H9 (cell line): ENCODE measurements around the gene TBC1D30. TPM values are rescaled to one million over a fixed set of nuclear protein-coding genes. Genes with fewer than 3 reads are reported as not detected.
A peak's percentile ranks its signal among the peaks of the same experiment; 100 is the strongest.
"Not testable (repeated sequence)": the region's sequence is repeated elsewhere in the genome, so short reads cannot be mapped to it uniquely, and the experiment has no call there.

Experiments
- DNase-seq: peaks from one replicate; pipeline ENCODE4 v3.0.0-alpha.2; 2017
- H2AFZ ChIP-seq: one replicate; pipeline ENCODE4 v1.6.1; 2013; ENCODE audit warnings: mild to moderate bottlenecking, low read length, control low read depth, moderate library complexity
- H2AK5ac ChIP-seq: 2 replicates; pipeline ENCODE4 v1.6.1; 2013; ENCODE audit warnings: low read length, control low read depth, mixed read lengths; ENCODE audit not compliant: insufficient read length
- H2BK120ac ChIP-seq: one replicate; pipeline ENCODE4 v1.6.1; 2013; ENCODE audit warnings: low read depth, mild to moderate bottlenecking, low read length, control low read depth, inconsistent platforms; ENCODE audit not compliant: poor library complexity, severe bottlenecking
- H2BK12ac ChIP-seq: 2 replicates; pipeline ENCODE4 v1.6.1; 2013; ENCODE audit warnings: low read length, control low read depth, mixed read lengths, low read depth; ENCODE audit not compliant: insufficient read length
- H2BK15ac ChIP-seq: 2 replicates; pipeline ENCODE4 v1.6.1; 2013; ENCODE audit warnings: low read depth, low read length, control low read depth
- H2BK20ac ChIP-seq: one replicate; pipeline ENCODE4 v1.6.1; 2013; ENCODE audit warnings: low read depth, mild to moderate bottlenecking, low read length, control low read depth, inconsistent platforms; ENCODE audit not compliant: poor library complexity, severe bottlenecking
- H2BK5ac ChIP-seq: 2 replicates; pipeline ENCODE4 v1.6.1; 2013; ENCODE audit warnings: low read length, control low read depth, mixed read lengths; ENCODE audit not compliant: insufficient read length
- H3K14ac ChIP-seq: 2 replicates; pipeline ENCODE4 v1.6.1; 2013; ENCODE audit warnings: low read length, control low read depth; ENCODE audit not compliant: insufficient read depth
- H3K18ac ChIP-seq: 2 replicates; pipeline ENCODE4 v1.6.1; 2013; ENCODE audit warnings: low read depth, mild to moderate bottlenecking, mixed read lengths, low read length, control low read depth; ENCODE audit not compliant: insufficient read length
- H3K23ac ChIP-seq: 2 replicates; pipeline ENCODE4 v1.6.1; 2013; ENCODE audit warnings: low read length, control low read depth, mixed read lengths, low read depth; ENCODE audit not compliant: insufficient read length
- H3K23me2 ChIP-seq: 2 replicates; pipeline ENCODE4 v1.6.1; 2013; ENCODE audit warnings: low read depth, mild to moderate bottlenecking, mixed read lengths, low read length, control low read depth; ENCODE audit not compliant: insufficient read length, poor library complexity, severe bottlenecking
- H3K27ac ChIP-seq: 2 replicates; pipeline ENCODE4 v1.5.1; 2013; ENCODE audit warnings: low read length, control low read depth, mixed read lengths, low read depth; ENCODE audit not compliant: insufficient read length
- H3K27me3 ChIP-seq: 2 replicates; pipeline ENCODE4 v1.6.1; 2013; ENCODE audit warnings: low read length, control low read depth, inconsistent platforms; ENCODE audit not compliant: insufficient read depth
- H3K4ac ChIP-seq: 2 replicates; pipeline ENCODE4 v1.6.1; 2013; ENCODE audit warnings: low read depth, mild to moderate bottlenecking, control low read depth, inconsistent platforms, low read length, moderate library complexity
- H3K4me1 ChIP-seq: 2 replicates; pipeline ENCODE4 v1.6.1; 2013; ENCODE audit warnings: low read length, control low read depth, inconsistent platforms; ENCODE audit not compliant: insufficient read depth
- H3K4me2 ChIP-seq: 2 replicates; pipeline ENCODE4 v1.6.1; 2013; ENCODE audit warnings: low read length, control low read depth, mixed read lengths; ENCODE audit not compliant: insufficient read length, insufficient read depth
- H3K56ac ChIP-seq: 2 replicates; pipeline ENCODE4 v1.6.1; 2013; ENCODE audit warnings: low read depth, mild to moderate bottlenecking, mixed read lengths, low read length, control low read depth; ENCODE audit not compliant: insufficient read length
- H3K79me1 ChIP-seq: 2 replicates; pipeline ENCODE4 v1.6.1; 2013; ENCODE audit warnings: low read depth, mild to moderate bottlenecking, moderate library complexity, low read length, control low read depth, inconsistent platforms; ENCODE audit not compliant: insufficient read depth, poor library complexity, severe bottlenecking
- H3K79me2 ChIP-seq: 2 replicates; pipeline ENCODE4 v1.6.1; 2013; ENCODE audit warnings: low read length, control low read depth, inconsistent platforms; ENCODE audit not compliant: insufficient read depth
- H3K9ac ChIP-seq: 2 replicates; pipeline ENCODE4 v1.6.1; 2013; ENCODE audit warnings: low read length, control low read depth, mixed read lengths; ENCODE audit not compliant: insufficient read length; ENCODE audit errors: extremely low read depth
- H3K9me3 ChIP-seq: one replicate; pipeline ENCODE4 v1.6.1; 2013; ENCODE audit warnings: low read depth, low read length, inconsistent platforms; ENCODE audit not compliant: control insufficient read depth
- H3T11ph ChIP-seq: one replicate; pipeline ENCODE4 v1.6.1; 2013; ENCODE audit warnings: mild to moderate bottlenecking, low read length, control low read depth, inconsistent platforms
- H4K20me1 ChIP-seq: one replicate; pipeline ENCODE4 v1.6.1; 2013; ENCODE audit not compliant: control insufficient read depth, insufficient read length, insufficient read depth
- H4K5ac ChIP-seq: 2 replicates; pipeline ENCODE4 v1.6.1; 2013; ENCODE audit warnings: low read depth, mild to moderate bottlenecking, mixed read lengths, low read length, control low read depth; ENCODE audit not compliant: insufficient read length
- H4K8ac ChIP-seq: replicated peaks from 2 replicates; pipeline ENCODE4 v1.6.1; 2013; ENCODE audit warnings: low read length, control low read depth, mixed read lengths, low read depth; ENCODE audit not compliant: insufficient read length
- H4K91ac ChIP-seq: 2 replicates; pipeline ENCODE4 v1.6.1; 2013; ENCODE audit warnings: low read depth, mild to moderate bottlenecking, moderate library complexity, mixed read lengths, low read length, control low read depth; ENCODE audit not compliant: insufficient read length
- H3K27ac Mint-ChIP-seq, 3 experiments: 2 replicates in 2 of 3; 3 replicates in 1 of 3; pipeline ENCODE4 v1.8.0; 2020 to 2021; ENCODE audit warnings: mixed read lengths in 3 of 3, mild to moderate bottlenecking in 1 of 3, moderate library complexity in 1 of 3
- H3K27me3 Mint-ChIP-seq: 2 replicates; pipeline ENCODE4 v1.8.0; 2021; ENCODE audit warnings: low read depth, mild to moderate bottlenecking, moderate library complexity, mixed read lengths
- H3K36me3 Mint-ChIP-seq, 3 experiments: 2 replicates in 2 of 3; 3 replicates in 1 of 3; pipeline ENCODE4 v1.8.0; 2020 to 2021; ENCODE audit warnings: low read depth in 3 of 3, mixed read lengths in 3 of 3; ENCODE audit not compliant: insufficient read depth in 1 of 3
- H3K4me1 Mint-ChIP-seq, 2 experiments: 2 replicates each; pipeline ENCODE4 v1.8.0; 2020; ENCODE audit warnings: mixed read lengths in 2 of 2
- H3K4me3 Mint-ChIP-seq, 2 experiments: 2 replicates in 1 of 2; 3 replicates in 1 of 2; pipeline ENCODE4 v1.8.0; 2020 to 2021; ENCODE audit warnings: mild to moderate bottlenecking in 2 of 2, mixed read lengths in 2 of 2, moderate library complexity in 1 of 2
- H3K9me3 Mint-ChIP-seq, 2 experiments: 2 replicates in 1 of 2; 3 replicates in 1 of 2; pipeline ENCODE4 v1.8.0; 2020; ENCODE audit warnings: mild to moderate bottlenecking in 2 of 2, mixed read lengths in 2 of 2, moderate library complexity in 1 of 2
- CTCF ChIP-seq: fragments of 200-600 bp; sonication (generic); conservative IDR thresholded peaks from 3 replicates; pipeline ENCODE4 v1.8.0; 2021; ENCODE audit warnings: antibody characterized with exemption, mild to moderate bottlenecking
- WGBS: extraction: QIAGEN DNeasy Blood & Tissue Kit; methylation state at CpG from one replicate; pipeline ENCODE4 v1.1.7; 2013; ENCODE audit warnings: missing lambda C conversion rate, low lambda C conversion rate, mixed read lengths; ENCODE audit not compliant: insufficient read length; ENCODE audit errors: extremely low coverage; 5-methylcytosine and 5-hydroxymethylcytosine counted together
- total RNA-seq: library from RNA; stranded (reverse); gene quantifications from 2 replicates; pipeline ENCODE4 v1.2.1, GENCODE V29; 2021

The TBC1D30 gene
- total RNA-seq, 1 experiment from 2014 or later: 1.6 TPM

- no CpG with 5 or more reads among the region's 5 CpGs for WGBS
These were observed 16.7 kb downstream of the TBC1D30 start for GRCh38 chr12:64840949-64841717.

GRCh38 chr12:64848409-64848808 is 24.0 kb downstream of the TBC1D30 start:
- H3K4me1 ChIP-seq, H4K5ac ChIP-seq, H3K27me3 ChIP-seq, H2BK20ac ChIP-seq, H3K4me2 ChIP-seq, H2AFZ ChIP-seq, H3K4ac ChIP-seq, H3K27ac ChIP-seq, H3K14ac ChIP-seq, H2BK5ac ChIP-seq, H3K27ac Mint-ChIP-seq, H3K79me2 ChIP-seq, H2BK12ac ChIP-seq, H3K9me3 ChIP-seq, H2BK120ac ChIP-seq, H3K36me3 Mint-ChIP-seq, H4K91ac ChIP-seq, H3K23me2 ChIP-seq, H3K56ac ChIP-seq, H2BK15ac ChIP-seq, H3K18ac ChIP-seq, H3K4me1 Mint-ChIP-seq, H3K23ac ChIP-seq, H3K27me3 Mint-ChIP-seq, H3K9ac ChIP-seq, DNase-seq, H3T11ph ChIP-seq, H3K4me3 Mint-ChIP-seq, H3K79me1 ChIP-seq, H2AK5ac ChIP-seq, H4K20me1 ChIP-seq, H4K8ac ChIP-seq: not testable (repeated sequence)
- H3K9me3 Mint-ChIP-seq: peaks cover 7 to 12% of the 10 kb centered on the region in 2 experiments; a peak in 3 of 5 replicates
- WGBS: no CpG with 5 or more reads among the region's 4 CpGs

More at GRCh38 chr12:64840949-64841717, 16.7 kb downstream of the TBC1D30 start:
- Mint-ChIP-seq H3K27ac (peak overlapping the region in 1 of 3 experiments; percentile 19; a peak in 2 of 7 replicates), H3K36me3 (no peaks in the 10 kb centered on the region), H3K4me1 (peaks cover 5% of the 10 kb centered on the region in 2 experiments), H3K9me3 (no peaks in the 10 kb centered on the region), H3K27me3 (no peaks in the 10 kb centered on the region; the same call in 1 of the 2 replicates), H3K4me3 (no peak overlapping the region)
- no peaks in the 10 kb centered on the region for H3K9me3 ChIP-seq
- no peak for TF ChIP-seq CTCF
- no peak overlapping the region for H2BK15ac ChIP-seq
- H3K23ac ChIP-seq: no peak overlapping the region
- no peak overlapping the region for H4K8ac ChIP-seq
- H4K5ac ChIP-seq: no peak overlapping the region
- no peaks in the 10 kb centered on the region for H3K23me2 ChIP-seq
- H3K4me1 ChIP-seq: no peaks in the 10 kb centered on the region
- no peak overlapping the region for H3K18ac ChIP-seq
- no peak overlapping the region for H4K91ac ChIP-seq
- H2AFZ ChIP-seq: no peak overlapping the region
- no peak overlapping the region for H2BK5ac ChIP-seq
- no peak overlapping the region for H2BK12ac ChIP-seq
- H3K4me2 ChIP-seq: no peak overlapping the region
- H3K27ac ChIP-seq: no peak overlapping the region
- no peak overlapping the region for H3T11ph ChIP-seq
- H3K4ac ChIP-seq: no peak overlapping the region
- no peak overlapping the region for H2AK5ac ChIP-seq
- H3K9ac ChIP-seq: no peak overlapping the region
- H2BK20ac ChIP-seq: no peak overlapping the region
- H3K79me2 ChIP-seq: no peaks in the 10 kb centered on the region
- H2BK120ac ChIP-seq: no peak overlapping the region
- H3K14ac ChIP-seq: no peak overlapping the region
- no peaks in the 10 kb centered on the region for H3K79me1 ChIP-seq
- H4K20me1 ChIP-seq: no peaks in the 10 kb centered on the region
- DNase-seq: no peak
- no peaks in the 10 kb centered on the region for H3K27me3 ChIP-seq
- H3K56ac ChIP-seq: no peak overlapping the region
